ENCODE data around the gene NAXD.

NAXD gene

GRCh38 chr13:110661256-110661655, 45.9 kb downstream of the NAXD start:
- no peak overlapping the region for H3K4me3 ChIP-seq (ENCODE audit: low read depth, low read length)
- no peak for TF ChIP-seq CTCF (IDR thresholded peaks at IDR 0.05; ENCODE audit: low read depth, low read length)

- no peak overlapping the region for H3K4me3 ChIP-seq (ENCODE audit: low read depth, low read length)
- TF ChIP-seq CTCF (IDR thresholded peaks at IDR 0.05; ENCODE audit: low read depth, low read length), result no peak
These were observed 46.7 kb downstream of the NAXD start for GRCh38 chr13:110662091-110662490.

- no peak overlapping the region for H3K4me3 ChIP-seq (ENCODE audit: low read depth, low read length)
- TF ChIP-seq CTCF (IDR thresholded peaks at IDR 0.05; ENCODE audit: low read depth, low read length), result no peak
These were observed 47.6 kb downstream of the NAXD start for GRCh38 chr13:110662777-110663443.

GRCh38 chr13:110663491-110663890, 48.1 kb downstream of the NAXD start:
- H3K4me3 ChIP-seq (ENCODE audit: low read depth, low read length), result no peak overlapping the region
- no peak for TF ChIP-seq CTCF (IDR thresholded peaks at IDR 0.05; ENCODE audit: low read depth, low read length)

GRCh38 chr13:110664041-110664440, 48.7 kb downstream of the NAXD start:
- H3K4me3 ChIP-seq (ENCODE audit: low read depth, low read length), result no peak overlapping the region
- no peak for TF ChIP-seq CTCF (IDR thresholded peaks at IDR 0.05; ENCODE audit: low read depth, low read length)

- TF ChIP-seq CTCF (IDR thresholded peaks at IDR 0.05; ENCODE audit: low read depth, low read length), result no peak
- H3K4me3 ChIP-seq (ENCODE audit: low read depth, low read length), result no peak overlapping the region
These were observed 49.3 kb downstream of the NAXD start for GRCh38 chr13:110664673-110665072.

GRCh38 chr13:110665491-110666254, 50.3 kb downstream of the NAXD start:
- no peak for TF ChIP-seq CTCF (IDR thresholded peaks at IDR 0.05; ENCODE audit: low read depth, low read length)
- no peak overlapping the region for H3K4me3 ChIP-seq (ENCODE audit: low read depth, low read length)

Measured in WI38 (cell line).